ENCODE data around the gene MLH3.
"Not testable (repeated sequence)": the region's sequence is repeated elsewhere in the genome, so short reads cannot be mapped to it uniquely, and the experiment has no call there.

Gene MLH3

DNA sequence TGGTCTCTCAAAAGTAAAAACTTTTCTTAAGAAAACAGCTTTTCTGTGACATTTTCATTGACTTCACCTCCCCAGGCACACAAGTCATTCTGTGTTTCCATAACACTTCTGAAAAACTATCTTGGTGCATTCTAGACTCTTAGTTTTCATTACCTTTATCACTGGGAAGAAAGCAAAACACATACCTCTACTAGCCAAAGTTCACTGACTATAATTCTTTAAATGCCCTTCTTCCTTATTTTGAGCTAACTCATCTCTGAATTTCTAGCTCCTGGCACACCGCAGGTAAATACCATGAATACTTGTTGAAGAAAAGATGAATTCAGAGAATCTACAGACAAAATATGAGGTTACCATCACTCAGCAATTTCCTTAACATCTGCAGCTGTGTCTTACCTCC, 21.1 kb downstream of the MLH3 start:
- DNase-seq (ENCODE audit: low read depth in 2 of 2, low spot score in 1 of 2) = no peak

DNA sequence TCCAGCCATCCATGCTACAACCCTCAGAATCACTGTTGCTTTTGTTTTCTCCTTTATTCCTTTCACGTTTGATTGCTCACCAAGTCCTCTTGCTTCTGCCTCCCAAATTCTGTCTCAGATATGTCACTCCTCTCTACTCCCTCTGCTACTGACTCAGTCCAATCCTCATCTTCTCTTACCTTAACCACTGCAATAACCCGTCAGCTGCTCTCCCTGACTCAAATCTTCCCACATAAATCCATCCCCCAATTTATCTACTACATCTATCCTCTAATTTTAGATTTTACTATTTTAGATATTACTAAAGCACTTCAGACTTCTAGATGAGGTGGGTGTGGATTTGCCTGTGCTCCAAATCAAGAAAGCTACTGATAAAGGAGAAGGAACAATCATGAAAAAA, 25.4 kb downstream of the MLH3 start:
- no peak for DNase-seq (ENCODE audit: low read depth in 2 of 2, low spot score in 1 of 2)

DNA sequence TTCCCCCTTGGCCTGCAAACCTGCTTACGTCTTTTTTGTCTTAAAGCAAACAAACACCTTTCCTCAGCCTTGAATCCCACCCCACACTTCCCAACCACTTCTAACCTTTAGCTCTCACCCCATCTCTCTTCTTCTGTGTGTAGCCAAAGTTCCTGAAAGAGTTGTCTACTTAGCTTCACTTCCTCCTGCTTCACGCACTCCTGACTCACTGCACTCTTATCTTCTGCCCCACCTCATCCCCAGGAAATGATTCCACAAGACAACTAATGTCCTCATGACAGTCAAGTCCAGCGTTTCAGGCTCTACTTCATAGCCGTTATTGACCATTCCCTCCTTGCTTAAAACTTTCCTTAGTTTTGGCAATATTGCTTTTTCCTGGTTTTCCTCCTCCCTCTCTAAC, 26.2 kb downstream of the MLH3 start:
- no peak for DNase-seq (ENCODE audit: low read depth in 2 of 2, low spot score in 1 of 2)

DNA sequence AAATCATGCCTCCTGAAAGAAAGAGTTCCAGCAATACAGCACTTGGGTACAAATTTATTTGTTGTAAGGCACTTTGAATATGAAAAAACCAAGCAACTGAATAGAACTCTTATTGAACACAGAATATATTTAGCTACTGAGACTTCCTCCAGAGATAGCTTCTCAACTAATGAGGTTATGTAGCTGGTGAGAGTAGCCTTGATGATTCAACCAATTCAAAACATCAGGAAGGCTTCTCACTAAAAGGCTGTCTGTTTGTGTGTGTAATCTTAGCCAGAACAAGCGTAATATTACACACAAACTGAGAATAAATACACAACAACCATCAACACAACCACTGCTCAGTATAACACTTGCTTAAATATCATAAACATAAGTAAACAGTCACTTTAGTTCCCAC, 28.2 kb downstream of the MLH3 start:
- DNase-seq (ENCODE audit: low read depth in 2 of 2, low spot score in 1 of 2) = no peak

DNA sequence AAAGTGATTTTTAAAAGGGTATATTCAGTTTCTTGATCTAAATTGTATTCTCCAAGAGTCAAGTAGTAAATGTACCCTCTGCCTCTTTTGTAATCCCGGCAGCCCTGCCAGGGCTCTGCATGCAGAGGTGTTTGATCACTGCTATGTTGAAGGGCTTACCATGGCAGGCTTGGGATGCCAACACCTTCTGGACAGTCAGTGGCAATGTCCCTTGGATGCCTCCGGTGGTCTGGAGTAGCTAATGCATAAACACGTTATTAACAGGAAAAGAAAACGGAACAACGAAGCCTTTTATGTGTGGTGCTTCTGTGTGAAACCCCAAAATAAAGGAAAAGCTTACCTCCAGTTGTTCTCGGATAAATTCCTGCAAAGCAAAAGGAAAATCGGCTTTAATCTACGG, 28.6 kb downstream of the MLH3 start:
- no peak for DNase-seq (ENCODE audit: low read depth in 2 of 2, low spot score in 1 of 2)

DNA sequence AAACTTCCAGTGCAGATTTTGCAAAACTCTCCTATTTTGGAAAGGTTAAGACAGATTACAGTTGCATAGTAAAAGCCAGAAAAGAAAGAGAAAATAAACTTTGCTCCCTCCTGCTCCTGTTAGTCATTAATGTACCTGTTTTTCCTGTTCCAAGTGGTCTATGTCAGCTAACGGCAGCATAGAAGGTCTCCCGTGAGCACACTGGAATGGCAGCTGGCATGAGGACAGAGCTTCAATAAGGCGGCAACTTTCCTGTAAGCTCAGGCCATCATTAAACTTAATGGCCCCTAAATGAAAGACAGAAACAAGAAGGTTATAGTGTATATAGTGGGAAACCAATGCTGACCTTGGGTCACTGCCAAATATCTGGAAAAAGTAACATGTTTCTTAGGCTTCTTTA, 32.6 kb downstream of the MLH3 start:
- no peak for DNase-seq (ENCODE audit: low read depth in 2 of 2, low spot score in 1 of 2)

DNA sequence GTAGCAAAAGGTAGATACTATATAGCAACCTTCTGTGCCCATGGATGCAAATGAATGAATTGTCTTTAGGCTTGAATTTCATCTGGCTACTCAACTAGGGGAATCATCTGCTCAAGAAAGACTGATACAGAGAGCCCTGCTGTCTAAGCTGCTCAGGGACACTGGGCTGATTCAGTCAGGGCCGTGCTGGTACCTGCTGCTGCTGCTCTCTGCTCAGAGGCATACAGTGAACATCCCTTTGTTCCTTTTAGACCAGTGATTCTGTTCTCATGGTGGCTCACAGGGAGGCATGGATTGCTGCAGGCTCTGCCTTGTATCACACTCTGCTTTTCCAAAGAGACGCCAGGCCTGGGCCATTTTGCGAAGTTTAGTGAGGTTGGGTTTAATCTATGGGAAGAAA, 34.5 kb downstream of the MLH3 start:
- DNase-seq (ENCODE audit: low read depth in 2 of 2, low spot score in 1 of 2) = no peak

DNA sequence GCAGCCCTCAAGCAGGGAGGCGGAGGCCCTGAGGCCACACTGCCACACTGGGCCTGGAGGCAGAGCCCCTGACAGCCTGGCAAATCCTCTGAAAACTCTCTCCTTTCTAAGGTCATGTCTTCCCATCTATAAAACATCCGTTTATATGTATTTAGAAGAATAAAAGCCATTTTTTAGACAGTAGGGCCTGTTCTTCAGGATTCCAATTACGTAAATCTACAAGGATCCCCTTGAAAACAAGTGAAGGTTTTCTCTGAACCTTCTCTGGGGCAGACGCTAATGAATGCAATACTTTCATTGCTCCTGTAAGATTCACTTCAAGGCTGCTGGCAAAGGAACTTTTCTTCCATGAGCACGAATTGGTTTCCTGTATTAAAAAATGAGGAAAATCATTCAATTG, 35.8 kb downstream of the MLH3 start:
- DNase-seq (ENCODE audit: low read depth in 2 of 2, low spot score in 1 of 2) = no peak

DNA sequence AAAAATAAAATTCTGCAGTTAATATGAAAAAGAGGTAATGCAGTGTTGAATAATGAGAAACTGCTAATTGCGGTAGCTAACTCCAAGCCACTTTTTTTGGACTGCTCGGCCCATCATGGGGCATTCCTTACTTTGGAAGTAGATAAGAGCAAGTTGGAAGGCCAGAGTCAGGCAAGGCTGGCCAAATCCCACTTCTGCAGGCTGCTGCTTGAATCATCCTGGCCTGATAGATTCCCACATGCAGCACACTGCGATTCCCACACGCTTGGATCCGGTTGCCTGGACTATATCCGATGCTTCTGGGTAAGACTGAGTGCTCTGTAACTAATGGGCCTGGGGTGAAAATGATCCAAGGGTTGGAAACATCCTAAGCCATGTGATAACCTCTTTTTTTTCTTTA, 38.0 kb downstream of the MLH3 start:
- DNase-seq (ENCODE audit: low read depth in 2 of 2, low spot score in 1 of 2) = no peak

DNA sequence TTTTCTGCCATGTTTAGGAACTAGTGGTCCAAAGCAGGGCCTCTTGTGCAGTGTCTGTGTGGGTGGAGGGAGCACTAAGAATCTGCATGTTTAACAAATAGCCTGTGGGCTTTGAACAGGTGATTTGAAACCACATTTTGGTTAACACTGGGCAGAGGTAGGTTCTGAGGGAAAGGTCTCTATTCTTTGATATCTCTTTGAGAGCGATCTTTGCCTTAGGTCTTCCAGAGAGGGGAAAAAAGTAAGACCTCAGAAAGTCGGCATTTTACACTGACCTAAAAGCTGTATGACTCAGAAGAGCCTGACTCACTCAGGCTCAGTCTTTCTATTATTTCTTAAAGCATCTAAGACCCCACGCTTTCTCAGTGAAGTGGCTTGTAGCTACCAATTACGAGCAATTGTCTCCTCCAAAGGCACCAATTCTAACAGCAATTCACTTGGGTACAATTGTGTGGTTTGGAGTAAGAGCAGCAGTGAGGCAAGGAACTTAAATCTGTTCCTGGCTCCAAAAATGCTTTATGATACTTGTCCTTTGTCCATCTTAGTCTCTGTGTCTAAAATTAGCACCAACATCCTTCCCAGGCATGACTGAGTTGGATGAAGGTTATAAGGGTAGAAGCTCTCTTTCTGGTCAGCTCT, 39.8 kb downstream of the MLH3 start:
- DNase-seq (ENCODE audit: low read depth in 2 of 2, low spot score in 1 of 2) = no peak

DNA sequence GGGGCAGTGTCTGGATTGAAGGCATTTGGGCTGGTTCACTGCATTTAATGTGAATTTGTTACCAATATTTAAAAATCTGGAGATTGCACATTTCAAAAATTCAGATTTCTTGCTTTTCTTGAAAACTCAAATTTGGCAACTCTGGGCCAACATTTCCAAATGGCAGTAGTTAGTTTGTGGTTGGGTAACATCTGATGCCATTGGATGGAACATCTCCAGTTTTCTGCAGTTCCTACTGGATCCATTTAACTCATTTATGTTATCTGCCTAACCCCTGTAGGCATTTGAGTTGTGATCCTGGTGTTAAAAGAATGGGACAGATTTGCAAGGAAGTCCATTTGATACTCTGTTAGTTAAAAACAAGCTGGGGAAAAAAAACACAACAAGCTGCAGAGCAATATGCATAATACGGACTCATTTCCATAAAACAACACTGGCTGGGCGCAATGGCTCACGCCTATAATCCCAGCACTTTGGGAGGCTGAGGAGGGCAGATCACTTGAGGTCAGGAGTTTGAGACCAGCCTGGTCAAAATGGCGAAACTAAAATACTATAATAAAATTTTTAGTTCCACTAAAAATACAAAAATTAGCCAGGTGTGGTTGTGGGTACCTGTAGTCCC, 40.7 kb downstream of the MLH3 start:
- no peak for DNase-seq (ENCODE audit: low read depth in 2 of 2, low spot score in 1 of 2)

DNA sequence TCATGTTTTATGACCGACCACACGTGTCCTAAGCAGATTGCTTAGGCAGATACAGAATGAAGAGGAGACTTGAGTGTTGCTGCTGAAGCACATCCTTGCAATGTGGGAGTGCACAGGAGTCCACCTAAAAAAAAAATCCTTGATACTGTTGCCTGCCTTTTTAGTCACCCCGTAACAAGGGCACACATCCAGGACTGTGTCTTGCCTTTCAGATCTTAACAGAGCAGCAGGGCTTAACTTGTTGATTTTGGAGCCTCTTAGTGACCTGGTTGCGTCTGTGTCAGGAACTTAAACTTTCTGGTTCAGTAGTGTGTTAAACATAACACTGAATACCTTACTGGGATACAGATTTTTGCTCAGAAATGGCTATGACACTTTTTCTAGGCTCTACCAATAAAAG, 42.1 kb downstream of the MLH3 start:
- DNase-seq (ENCODE audit: low read depth in 2 of 2, low spot score in 1 of 2) = no peak

DNA sequence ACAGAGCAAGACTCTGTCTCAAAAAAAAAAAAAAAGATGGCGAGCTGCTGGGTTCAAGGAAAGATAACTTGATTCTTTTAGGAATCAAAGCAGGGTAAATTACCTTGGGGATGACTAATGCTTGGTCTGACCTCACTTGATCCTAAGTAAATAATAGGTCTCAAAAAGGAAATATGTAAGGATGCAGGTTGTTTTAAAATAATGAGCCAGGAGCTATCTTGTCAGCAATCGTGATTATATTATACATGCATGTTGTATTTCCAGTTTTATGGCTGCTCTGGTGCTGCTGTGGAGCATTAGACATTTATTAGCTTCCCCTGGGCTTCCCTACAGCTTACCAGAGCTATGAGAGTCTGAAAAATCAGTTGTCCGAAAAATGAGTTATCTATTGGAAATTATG, 45.9 kb downstream of the MLH3 start:
- DNase-seq (ENCODE audit: low read depth in 2 of 2, low spot score in 1 of 2) = no peak

DNA sequence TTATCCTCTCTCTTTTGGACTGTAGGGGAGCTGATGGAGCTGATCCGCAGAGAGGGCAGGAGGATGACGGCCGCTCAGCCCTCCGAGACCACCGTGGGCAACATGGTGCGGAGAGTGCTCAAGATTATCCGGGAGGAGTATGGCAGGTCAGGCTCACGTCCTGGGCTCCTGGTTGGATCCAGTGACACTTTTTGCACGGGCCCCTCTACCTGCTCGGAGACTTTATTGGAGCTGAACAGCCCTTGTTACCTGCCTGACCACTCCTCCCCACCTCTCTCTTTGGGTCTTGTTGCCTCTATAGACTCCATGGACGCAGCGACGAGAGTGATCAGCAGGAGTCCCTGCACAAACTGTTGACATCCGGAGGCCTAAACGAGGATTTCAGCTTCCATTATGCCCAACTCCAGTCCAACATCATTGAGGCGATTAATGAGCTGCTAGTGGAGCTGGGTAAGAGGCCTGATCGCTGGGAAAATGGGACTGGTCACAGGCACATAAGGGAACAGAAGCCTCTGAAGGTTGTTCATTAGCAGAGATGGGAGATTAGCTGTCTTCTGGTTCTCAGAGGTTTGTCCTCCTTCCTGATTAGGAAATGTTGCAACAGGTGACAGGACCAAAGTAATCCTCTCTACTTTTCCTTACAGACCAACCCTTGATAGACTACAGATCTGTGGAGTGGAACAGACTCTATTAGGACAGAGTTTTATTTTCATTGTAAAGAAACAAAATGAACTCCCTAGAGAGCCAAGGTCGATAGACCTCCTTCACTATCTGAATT, 47.8 kb downstream of the MLH3 start:
- no peak for DNase-seq (ENCODE audit: low read depth in 2 of 2, low spot score in 1 of 2)

DNA sequence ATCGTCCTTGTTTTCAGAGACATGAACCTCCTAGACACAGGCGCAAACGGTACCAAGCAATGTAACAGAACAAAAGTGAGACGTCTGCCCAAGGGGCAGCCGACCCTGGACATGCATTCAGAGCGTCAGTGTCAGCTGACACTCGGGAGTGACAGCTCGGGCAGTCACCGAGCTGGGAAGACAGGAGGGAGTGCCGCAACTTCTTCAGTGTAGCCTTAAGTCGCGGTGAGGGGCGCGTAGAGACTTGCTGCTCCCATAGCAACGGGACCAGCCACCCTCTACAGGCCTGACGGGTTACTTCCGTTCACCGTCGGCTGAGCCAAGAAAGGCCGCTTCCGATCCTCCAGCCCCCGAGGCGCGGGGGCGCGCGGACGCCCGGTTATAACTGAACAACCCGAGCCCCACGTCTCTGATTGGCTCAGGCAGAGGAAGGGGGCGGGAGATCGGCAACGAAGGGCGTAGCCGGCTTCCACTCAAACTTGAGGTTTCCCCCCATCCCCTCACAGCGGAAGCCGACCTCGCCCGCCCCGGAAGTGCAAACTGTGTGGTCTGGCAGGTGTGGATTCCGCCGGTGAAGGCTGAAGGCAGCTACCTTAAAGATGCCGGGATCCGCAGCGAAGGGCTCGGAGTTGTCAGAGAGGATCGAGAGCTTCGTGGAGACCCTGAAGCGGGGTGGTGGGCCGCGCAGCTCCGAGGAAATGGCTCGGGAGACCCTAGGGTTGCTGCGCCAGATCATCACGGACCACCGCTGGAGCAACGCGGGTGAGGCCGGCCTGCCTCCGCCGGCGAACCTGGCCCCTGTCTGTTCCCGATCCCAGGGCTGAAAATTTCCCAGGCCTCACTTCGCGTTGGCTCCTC, 48.6 kb downstream of the MLH3 start, which contains the start of gene EIF2B2:
EIF2B2 (plus strand) TSS at position 530 of the 858 bp plus-strand sequence; CDS start at position 600, 70 bp downstream.
- peak; percentile 97 to 99 for DNase-seq (ENCODE audit: low read depth in 2 of 2, low spot score in 1 of 2)

DNA sequence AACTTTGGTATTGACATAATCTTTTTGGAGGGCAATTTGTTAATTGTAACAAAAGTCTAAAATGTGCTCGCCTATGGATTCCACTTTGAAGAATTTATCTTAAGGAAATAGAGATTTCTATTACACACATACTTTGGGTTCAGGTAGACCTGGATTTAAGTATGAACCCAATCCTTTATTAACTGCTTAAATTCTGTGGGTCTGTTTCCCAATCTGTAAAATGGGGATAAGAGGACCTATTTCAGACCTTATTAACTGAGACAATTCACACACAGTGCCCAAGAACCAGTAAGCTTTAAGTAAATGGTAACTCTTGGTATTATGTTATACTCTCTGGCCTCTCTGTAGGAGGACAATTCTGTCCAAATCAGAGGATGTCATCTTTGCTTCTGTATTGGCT, 49.4 kb downstream of the MLH3 start:
- DNase-seq (ENCODE audit: low read depth in 2 of 2, low spot score in 1 of 2) = no peak

DNA sequence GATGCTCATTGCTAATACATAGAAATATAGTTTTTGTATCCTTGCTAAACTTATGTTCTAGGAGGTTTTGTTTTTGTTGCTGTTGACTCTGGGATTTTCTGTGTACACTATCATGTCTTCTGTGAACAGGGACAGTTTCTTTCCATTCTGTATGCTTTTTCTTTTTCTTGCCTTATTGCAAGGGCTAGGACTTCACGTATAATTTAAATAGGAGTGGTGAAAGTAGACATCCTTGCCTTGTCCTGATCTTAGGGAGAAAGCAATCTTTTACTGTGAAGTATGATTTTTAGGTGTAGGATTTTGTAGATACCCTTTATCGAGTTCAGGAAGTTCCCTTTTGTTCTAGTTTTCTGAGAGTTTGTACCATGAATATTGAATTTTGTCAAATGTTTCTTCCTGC, 50.0 kb downstream of the MLH3 start:
- no peak for DNase-seq (ENCODE audit: low read depth in 2 of 2, low spot score in 1 of 2)

DNA sequence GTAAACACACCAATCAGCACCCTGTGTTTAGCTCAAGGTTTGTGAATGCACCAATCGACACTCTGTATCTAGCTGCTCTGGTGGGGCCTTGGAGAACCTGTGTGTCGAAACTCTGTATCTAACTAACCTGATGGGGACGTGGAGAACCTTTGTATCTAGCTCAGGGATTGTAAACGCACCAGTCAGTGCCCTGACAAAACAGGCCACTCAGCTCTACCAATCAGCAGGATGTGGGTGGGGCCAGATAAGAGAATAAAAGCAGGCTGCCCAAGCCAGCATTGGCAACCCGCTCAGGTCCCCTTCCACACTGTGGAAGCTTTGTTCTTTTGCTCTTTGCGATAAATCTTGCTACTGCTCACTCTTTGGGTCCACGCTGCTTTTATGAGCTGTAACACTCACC, 55.5 kb downstream of the MLH3 start:
- DNase-seq (ENCODE audit: low read depth in 2 of 2, low spot score in 1 of 2) = not testable (repeated sequence)

DNA sequence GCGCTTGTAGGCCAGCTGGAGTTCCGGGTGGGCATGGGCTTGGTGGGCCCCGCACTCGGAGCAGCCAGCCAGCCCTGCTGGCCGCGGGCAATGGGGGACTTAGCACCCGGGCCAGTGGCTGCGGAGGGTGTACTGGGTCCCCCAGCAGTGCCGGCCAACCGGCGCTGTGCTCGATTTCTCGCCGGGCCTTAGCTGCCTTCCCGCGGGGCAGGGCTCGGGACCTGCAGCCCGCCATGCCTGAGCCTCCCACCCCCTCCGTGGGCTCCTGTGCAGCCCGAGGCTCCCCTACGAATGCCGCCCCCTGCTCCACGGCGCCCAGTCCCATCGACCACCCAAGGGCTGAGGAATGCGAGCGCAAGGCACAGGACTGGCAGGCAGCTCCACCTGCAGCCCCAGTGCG, 57.1 kb downstream of the MLH3 start:
- not testable (repeated sequence) for DNase-seq (ENCODE audit: low read depth in 2 of 2, low spot score in 1 of 2)

DNA sequence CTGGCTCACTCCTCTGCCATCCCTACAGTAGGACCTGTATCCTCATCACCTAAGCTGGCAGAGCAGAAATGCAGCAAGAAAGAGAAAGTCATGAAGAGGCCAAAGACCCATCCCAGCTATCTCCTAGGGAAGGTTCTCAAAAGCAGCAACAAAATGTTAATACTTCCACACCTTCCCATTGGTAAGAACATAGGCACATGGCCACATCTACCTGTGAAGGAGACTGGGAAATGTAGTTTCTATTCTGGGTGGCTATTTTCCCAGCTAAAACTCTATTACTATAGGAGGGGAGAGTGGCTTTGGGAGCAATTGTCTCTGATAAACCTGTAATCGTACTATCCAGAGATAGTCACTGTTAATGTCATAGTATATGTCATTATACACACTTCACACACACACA, 62.3 kb downstream of the MLH3 start:
- DNase-seq (ENCODE audit: low read depth in 2 of 2, low spot score in 1 of 2) = no peak

DNA sequence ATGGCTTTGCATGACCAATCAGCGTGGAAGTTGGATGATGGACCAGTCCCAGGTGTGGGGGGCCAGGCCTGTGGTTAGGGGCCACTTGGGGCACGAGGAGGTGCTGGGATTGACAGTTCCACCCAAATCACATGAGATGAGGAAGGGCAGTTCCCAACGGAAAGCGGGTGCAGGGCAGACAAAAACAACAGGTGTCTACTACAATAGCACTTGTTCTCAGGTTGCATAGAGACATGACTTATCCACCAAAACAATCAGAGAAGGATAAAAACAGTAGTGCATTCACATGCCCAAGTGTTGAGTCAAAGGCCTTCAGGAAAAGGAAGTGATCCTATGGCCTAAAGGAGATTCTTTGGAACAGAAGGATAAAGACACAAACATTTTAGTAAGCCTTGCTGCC, 63.1 kb downstream of the MLH3 start:
- DNase-seq (ENCODE audit: low read depth in 2 of 2, low spot score in 1 of 2) = no peak

DNA sequence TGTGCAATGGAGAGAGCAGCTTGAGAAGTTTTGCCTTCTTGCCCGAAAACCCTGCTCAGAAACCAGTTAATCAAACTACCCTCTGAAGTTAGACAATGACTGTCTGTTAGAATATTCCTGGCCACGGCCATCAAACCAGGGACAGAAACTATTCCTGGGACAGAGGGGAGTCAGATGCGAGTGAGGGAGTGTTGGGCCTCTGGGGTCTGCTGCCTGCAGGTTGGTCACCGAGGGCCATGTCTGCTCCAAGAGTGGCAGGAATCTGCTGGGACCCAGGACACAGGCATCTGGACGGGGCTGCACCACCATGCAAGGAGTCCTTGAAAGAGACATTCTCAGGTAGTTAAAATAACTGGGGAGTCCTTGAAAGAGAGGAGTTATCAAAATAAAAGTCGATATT, 65.5 kb downstream of the MLH3 start:
- no peak for DNase-seq (ENCODE audit: low read depth in 2 of 2, low spot score in 1 of 2)

All from stimulated activated CD8-positive, alpha-beta memory T cell treated with anti-CD3 and anti-CD28 coated beads, Interleukin-4, amount 100 ng/mL, for 4 hours (primary cell).